OCI-LY3 (cell line): ENCODE data around the gene KMT2E.

ENCODE experiments used
- H2AFZ ChIP-seq: fragments of 200-600, 300-600 bp; shearing (Covaris generic); 2 replicates; pipeline ENCODE4 v1.6.0; 2014; ENCODE audit warnings: antibody characterized with exemption, low read depth, low read length
- H3K27ac ChIP-seq: fragments of 200-600, 300-600 bp; sonication (generic); 2 replicates; pipeline ENCODE4 v1.5.1; 2014; ENCODE audit warnings: mild to moderate bottlenecking, low read length, moderate library complexity, mixed read lengths
- H3K27me3 ChIP-seq: fragments of 200-600, 300-600 bp; sonication (generic); 2 replicates; pipeline ENCODE4 v1.6.1; 2014; ENCODE audit warnings: low read depth, low read length, mixed read lengths
- H3K36me3 ChIP-seq: fragments of 200-600, 300-600 bp; sonication (generic); replicated peaks from 2 replicates; pipeline ENCODE3; 2014; ENCODE audit warnings: low read depth, low read length, mixed read lengths
- H3K4me1 ChIP-seq: fragments of 300-600, 200-600 bp; sonication (generic); 2 replicates; pipeline ENCODE4 v1.6.1; 2014; ENCODE audit warnings: low read length, mixed read lengths
- H3K4me2 ChIP-seq: fragments of 200-600, 300-600 bp; sonication (generic); 2 replicates; pipeline ENCODE4 v1.6.1; 2014; ENCODE audit warnings: low read length, mixed read lengths
- H3K4me3 ChIP-seq: fragments of 300-600, 200-600 bp; sonication (generic); 2 replicates; pipeline ENCODE4 v1.5.1; 2014; ENCODE audit warnings: antibody characterized with exemption, mild to moderate bottlenecking, low read length, moderate library complexity
- H3K79me2 ChIP-seq: fragments of 300-600, 200-600 bp; shearing (Covaris generic); 2 replicates; pipeline ENCODE4 v1.6.1; 2014; ENCODE audit warnings: mild to moderate bottlenecking, low read length, mixed read lengths
- H3K9ac ChIP-seq: fragments of 300-600, 200-600 bp; shearing (Covaris generic); 2 replicates; pipeline ENCODE4 v1.6.0; 2014; ENCODE audit warnings: mild to moderate bottlenecking, low read length, moderate library complexity
- H3K9me3 ChIP-seq: fragments of 200-600, 300-600 bp; shearing (Covaris generic); 2 replicates; pipeline ENCODE4 v1.6.1; 2014; ENCODE audit warnings: low read length, mixed read lengths; ENCODE audit not compliant: insufficient read depth
- H4K20me1 ChIP-seq: fragments of 200-600, 300-600 bp; sonication (generic); 2 replicates; pipeline ENCODE4 v1.6.1; 2016; ENCODE audit warnings: low read length, mixed read lengths; ENCODE audit not compliant: insufficient read depth
- CTCF ChIP-seq: fragments of 200-600, 300-600 bp; sonication (generic); IDR thresholded peaks from 2 replicates; pipeline ENCODE4 v1.5.1; 2014; ENCODE audit warnings: antibody characterized with exemption, low read length, low read depth
- EZH2phosphoT487 ChIP-seq: fragments of 200-600 bp; shearing (Covaris generic); IDR thresholded peaks from 2 replicates; pipeline ENCODE4 v1.6.1; 2018; ENCODE audit warnings: antibody characterized with exemption, mixed run types, low read depth

The KMT2E gene

GRCh38 chr7:105125745-105126144 lies 111.7 kb downstream of the KMT2E start:
- H3K4me2 ChIP-seq = peak overlapping the region; percentile 64
- peak overlapping the region; percentile 85; the same call in 1 of the 2 replicates for H3K27ac ChIP-seq
- H3K79me2 ChIP-seq = peaks cover 4% of the 10 kb centered on the region
- TF ChIP-seq CTCF = no peak
- no peak for TF ChIP-seq EZH2phosphoT487
- no peaks in the 10 kb centered on the region for H3K36me3 ChIP-seq
- H3K27me3 ChIP-seq = no peaks in the 10 kb centered on the region
- no peak overlapping the region for H3K4me3 ChIP-seq
- H3K9me3 ChIP-seq = no peaks in the 10 kb centered on the region
- no peaks in the 10 kb centered on the region for H4K20me1 ChIP-seq
- H3K4me1 ChIP-seq = peaks cover 44% of the 10 kb centered on the region
- peak overlapping the region; percentile 53; the same call in 1 of the 2 replicates for H3K9ac ChIP-seq
- H2AFZ ChIP-seq = no peak overlapping the region

- Histone ChIP-seq H3K4me2 (peak overlapping the region; percentile 64), H4K20me1 (no peaks in the 10 kb centered on the region), H3K9me3 (no peaks in the 10 kb centered on the region), H3K9ac (peak overlapping the region; percentile 53; the same call in 1 of the 2 replicates), H3K36me3 (no peaks in the 10 kb centered on the region), H3K4me1 (peaks cover 52% of the 10 kb centered on the region), H3K27me3 (no peaks in the 10 kb centered on the region), H2AFZ (no peak overlapping the region), H3K4me3 (peak overlapping the region; percentile 21; the same call in 1 of the 2 replicates), H3K79me2 (peaks cover 8% of the 10 kb centered on the region), H3K27ac (peak overlapping the region; percentile 85)
- TF ChIP-seq CTCF (no peak), EZH2phosphoT487 (no peak)
These were observed 112.5 kb downstream of the KMT2E start for GRCh38 chr7:105126436-105126975.

DNA sequence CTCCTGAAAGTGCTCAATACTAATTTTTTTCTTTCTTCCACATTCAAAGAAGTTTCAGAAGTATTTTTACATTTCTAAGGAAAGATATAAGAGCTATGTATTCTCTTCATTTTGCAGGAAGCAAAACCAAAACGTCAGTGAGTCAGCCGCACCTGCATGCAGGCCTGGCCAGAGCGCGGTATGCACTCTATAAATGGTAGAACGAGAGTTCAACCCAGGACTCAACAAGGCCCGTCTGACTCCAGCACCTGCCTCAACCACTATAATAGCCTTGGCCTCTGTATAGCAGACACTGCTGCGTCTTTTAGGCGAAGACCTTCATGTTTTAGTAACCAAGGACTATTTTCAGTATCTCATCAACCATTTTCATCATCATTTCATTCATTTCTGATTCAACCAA lies 113.2 kb downstream of the KMT2E start:
- Histone ChIP-seq H3K9ac (peak overlapping the region; percentile 53; the same call in 1 of the 2 replicates), H4K20me1 (no peaks in the 10 kb centered on the region), H3K4me1 (peaks cover 59% of the 10 kb centered on the region), H2AFZ (no peak overlapping the region), H3K27me3 (no peaks in the 10 kb centered on the region), H3K4me3 (peak overlapping the region; percentile 21; the same call in 1 of the 2 replicates), H3K9me3 (no peaks in the 10 kb centered on the region), H3K4me2 (peak overlapping the region; percentile 64), H3K36me3 (no peaks in the 10 kb centered on the region), H3K79me2 (peaks cover 8% of the 10 kb centered on the region), H3K27ac (peak overlapping the region; percentile 85)
- TF ChIP-seq EZH2phosphoT487 (no peak), CTCF (no peak)

DNA sequence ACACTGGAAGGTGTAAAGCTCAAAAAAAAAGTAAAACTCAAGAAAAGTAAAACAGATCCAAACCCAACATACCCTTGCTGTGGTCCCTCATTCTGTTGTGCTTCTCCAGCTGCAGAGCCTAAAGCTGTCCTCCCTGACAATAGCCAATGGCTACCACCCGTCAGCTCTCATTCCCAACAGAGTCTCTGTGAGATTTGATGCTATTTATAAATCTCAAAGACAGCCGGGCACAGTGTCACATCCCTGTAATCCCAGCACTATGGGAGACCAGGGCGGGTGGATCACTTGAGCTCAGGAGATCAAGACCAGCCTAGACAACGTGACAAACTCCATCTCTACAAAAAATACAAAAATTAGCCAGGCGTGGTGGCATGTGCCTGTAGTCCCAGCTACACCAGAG lies 116.0 kb downstream of the KMT2E start:
- Histone ChIP-seq H2AFZ (no peak overlapping the region), H3K9ac (no peak overlapping the region), H3K36me3 (no peaks in the 10 kb centered on the region), H3K4me3 (no peak overlapping the region), H3K79me2 (peaks cover 8% of the 10 kb centered on the region), H4K20me1 (no peaks in the 10 kb centered on the region), H3K27me3 (no peaks in the 10 kb centered on the region), H3K9me3 (no peaks in the 10 kb centered on the region), H3K27ac (no peak overlapping the region), H3K4me2 (no peak overlapping the region), H3K4me1 (peaks cover 62% of the 10 kb centered on the region)
- TF ChIP-seq CTCF = no peak
- TF ChIP-seq EZH2phosphoT487 = no peak
